ENCODE results near the gene BRCC3.

The BRCC3 gene

GRCh38 chrX:155070975-155071693 lies at the start of gene BRCC3, which contains the start of the genes CMC4 and MTCP1:
Gene BRCC3, plus strand, starts transcription at chrX:155071508. Its CDS starts 20 bp downstream, at chrX:155071528.
Gene CMC4, minus strand, starts transcription at chrX:155071136. Its CDS starts 7,113 bp downstream, at chrX:155064023.
Gene MTCP1, minus strand, starts transcription at chrX:155071136. Its CDS starts 5,126 bp downstream, at chrX:155066010.
- DNase-seq (ENCODE audit: low spot score): peak; percentile 70

DNA sequence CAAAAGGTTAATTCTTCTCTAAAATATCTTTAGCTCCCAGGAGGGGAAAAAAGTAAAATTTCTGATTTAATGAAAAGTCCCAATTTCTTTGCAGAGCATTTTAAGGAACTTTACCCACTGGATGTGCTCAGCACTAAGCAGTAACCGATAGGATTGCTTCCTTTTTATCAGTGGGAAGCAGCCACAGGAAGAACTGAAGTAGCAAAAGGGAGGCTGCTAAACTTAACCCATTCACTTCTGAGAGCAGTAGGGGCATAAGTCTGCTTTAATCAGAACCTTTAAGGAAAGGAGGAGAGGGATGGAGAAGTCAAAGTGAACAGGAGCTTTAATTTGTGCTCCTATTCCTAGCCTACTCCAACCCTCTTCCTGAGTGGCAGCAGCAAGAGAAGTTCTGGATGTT lies 48.7 kb upstream of the BRCC3 start, which contains the start of gene F8:
Gene F8 (minus strand): TSS at position 139 of the 400 bp plus-strand sequence. CDS start 171 bp downstream, outside the sequence.
- no peak for DNase-seq (ENCODE audit: low spot score)

- no peak for DNase-seq (ENCODE audit: low spot score)
These were observed 47.1 kb upstream of the BRCC3 start for GRCh38 chrX:155023907-155024833.

DNA sequence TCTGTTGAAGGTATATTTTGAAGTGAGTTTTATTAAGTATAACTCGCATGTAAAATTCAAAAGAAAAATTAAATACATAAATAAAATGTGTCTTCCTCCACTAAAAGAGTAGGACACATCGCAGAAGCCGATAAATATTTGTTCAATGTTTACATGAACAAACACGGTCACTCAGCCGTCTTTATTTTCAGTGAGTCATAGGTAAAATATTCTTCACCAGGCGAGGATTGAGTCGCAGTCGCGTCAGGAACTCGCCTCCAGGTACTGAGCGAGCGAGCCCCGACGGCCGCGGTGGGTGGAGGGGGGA lies 44.9 kb upstream of the BRCC3 start:
- DNase-seq (ENCODE audit: low spot score): no peak

- peak; percentile 75 for DNase-seq (ENCODE audit: low spot score)
These were observed 44.4 kb upstream of the BRCC3 start, which contains the start of gene FUNDC2 for GRCh38 chrX:155026727-155027508. Gene FUNDC2, plus strand, starts transcription at chrX:155026844. Its CDS starts 95 bp downstream, at chrX:155026939.

DNA sequence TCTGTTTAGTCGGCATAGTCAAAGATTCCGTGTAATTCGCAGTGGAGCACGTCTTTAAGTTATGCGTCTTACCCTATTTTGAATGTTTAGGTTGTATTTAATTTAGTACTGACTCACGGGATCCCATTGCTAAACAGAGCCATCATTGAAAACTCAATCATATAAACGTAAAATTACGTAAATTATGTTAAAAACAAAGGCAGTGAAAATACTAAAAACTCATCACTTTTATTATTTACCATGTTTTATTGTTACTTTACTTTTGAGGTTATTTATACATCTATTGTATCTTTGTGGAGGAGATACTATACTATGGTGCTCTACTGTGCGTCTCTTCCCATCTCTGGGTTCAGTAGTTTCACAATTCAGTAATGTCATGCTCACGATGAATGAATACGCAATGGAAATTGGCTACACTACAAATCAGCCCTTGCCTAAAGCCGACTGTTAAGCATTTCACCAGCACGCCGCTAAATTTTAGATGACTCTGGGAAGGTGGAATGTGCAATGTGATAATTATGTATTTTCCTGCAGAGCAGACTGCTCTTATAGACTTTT lies 43.7 kb upstream of the BRCC3 start:
- DNase-seq (ENCODE audit: low spot score): no peak

- no peak for DNase-seq (ENCODE audit: low spot score)
These were observed 43.2 kb upstream of the BRCC3 start for GRCh38 chrX:155028129-155028528.

DNA sequence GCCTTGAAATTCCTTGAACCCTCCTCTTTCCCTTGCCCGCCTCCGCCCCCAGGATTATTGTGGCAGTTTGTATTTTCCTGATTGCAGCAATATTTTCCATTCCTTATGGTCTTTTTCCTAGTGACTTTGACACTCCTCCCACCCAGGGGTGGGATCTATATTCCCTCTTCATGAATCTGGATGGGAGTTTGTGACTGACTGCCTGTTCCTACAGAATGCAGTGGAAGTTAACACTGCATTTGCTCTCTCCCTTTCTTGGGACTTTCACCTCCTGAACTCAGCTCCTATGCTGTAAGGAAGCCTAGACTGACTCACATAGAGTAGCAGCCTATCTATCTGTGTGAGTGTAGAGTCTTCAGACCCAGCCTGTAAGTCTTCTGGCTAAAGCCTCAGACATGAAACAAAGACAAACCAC lies 42.4 kb upstream of the BRCC3 start:
- no peak for DNase-seq (ENCODE audit: low spot score)

DNA sequence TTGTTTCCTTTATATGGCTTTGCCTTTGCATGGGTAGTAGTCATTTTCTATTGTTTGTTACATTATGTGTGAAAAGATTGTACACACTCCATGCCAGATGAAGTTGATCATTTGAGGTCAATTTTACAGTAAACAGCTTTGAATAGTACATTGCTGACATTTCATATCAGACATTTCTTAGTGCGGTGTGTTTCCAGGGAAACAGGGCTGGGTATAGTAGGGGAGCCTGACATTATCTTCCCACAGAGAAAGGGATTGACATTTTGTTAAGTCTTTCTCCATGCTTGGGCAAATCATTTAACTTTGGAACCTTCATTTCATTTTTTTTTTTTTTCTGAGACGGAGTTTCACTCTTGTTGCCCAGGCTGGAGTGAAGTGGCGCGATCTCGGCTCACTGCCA lies 39.7 kb upstream of the BRCC3 start:
- no peak for DNase-seq (ENCODE audit: low spot score)

GRCh38 chrX:155035688-155036087 lies 35.6 kb upstream of the BRCC3 start:
- no peak for DNase-seq (ENCODE audit: low spot score)

GRCh38 chrX:155046129-155046810 lies 25.0 kb upstream of the BRCC3 start:
- no peak for DNase-seq (ENCODE audit: low spot score)

GRCh38 chrX:155046811-155047528 lies 24.3 kb upstream of the BRCC3 start:
- DNase-seq (ENCODE audit: low spot score): no peak

- peak; percentile 21 for DNase-seq (ENCODE audit: low spot score)
These were observed 22.2 kb upstream of the BRCC3 start for GRCh38 chrX:155048977-155049619.

DNA sequence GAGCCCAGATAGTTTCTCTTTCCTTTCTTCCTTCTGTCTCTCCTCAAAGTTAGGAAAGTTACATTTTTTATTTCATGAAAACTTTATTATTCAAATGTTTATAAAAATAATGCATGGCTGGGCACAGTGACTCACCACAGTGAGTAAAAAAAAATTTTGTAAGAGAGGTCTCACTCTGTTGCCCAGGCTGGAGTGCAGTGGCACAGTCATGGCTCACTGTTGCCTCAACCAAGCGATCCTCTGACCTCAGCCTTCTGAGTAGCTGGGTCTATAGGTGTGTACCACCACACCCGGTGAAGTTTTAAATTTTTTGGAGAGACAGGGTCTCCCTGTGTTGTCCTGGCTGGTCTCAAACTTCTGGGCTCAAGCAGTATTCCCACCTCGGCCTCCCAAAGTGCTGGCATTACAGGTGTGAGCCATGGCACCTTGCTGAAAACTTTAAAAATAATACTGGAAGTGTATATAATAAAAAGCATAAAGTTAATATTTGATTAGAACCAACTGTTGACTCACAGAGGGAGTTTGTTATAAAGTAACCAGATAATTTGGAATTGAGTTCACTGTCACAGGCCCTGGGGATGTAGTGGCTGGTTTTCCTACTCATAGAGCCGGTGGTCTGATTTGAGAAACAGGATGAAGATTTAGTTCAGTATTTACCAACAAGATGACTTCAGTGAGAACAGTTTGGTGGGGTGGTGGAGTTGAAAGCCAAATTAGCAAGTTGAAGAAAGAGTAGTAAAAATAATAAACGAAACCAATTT lies 18.4 kb upstream of the BRCC3 start:
- no peak for DNase-seq (ENCODE audit: low spot score)

DNA sequence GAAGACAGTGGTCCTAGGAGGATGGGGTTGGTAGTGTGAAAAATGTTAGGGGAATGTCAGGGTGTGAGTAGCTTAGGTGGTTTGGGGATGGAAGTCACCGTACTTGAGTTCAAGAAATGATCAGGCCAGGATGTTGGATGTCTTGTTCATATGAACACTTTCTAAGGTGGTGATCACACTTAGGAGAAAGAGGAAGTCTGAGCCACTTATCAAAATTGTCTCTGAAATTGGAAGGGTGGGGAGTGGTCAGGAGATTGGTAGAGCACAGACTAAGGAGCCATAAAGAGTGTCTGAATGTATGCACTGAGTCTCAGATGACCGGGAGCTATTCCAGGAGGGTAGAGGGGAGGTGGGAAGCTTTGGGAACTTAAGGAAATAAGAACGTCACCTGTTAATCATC lies 17.7 kb upstream of the BRCC3 start:
- no peak for DNase-seq (ENCODE audit: low spot score)

DNA sequence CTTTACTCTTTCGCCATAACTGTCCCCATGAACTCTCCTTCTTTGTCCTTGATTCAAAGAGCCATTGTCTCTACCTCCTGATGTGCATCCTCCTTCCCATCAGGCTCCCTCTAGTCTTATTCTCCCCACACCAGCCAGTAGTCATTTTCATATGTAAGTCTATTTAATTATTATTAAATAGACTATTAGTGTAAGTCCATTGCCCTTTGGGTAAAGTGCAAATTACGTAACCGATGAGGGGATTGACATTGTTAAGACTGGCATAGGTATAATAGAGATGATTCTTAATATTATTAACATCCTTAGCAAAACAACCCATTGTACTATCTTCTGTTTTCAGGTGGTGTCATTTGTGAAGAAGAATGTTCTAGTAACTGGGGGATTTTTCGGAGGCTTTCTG lies 17.1 kb upstream of the BRCC3 start:
- DNase-seq (ENCODE audit: low spot score): no peak

GRCh38 chrX:155055494-155055893 lies 15.8 kb upstream of the BRCC3 start:
- no peak for DNase-seq (ENCODE audit: low spot score)

DNA sequence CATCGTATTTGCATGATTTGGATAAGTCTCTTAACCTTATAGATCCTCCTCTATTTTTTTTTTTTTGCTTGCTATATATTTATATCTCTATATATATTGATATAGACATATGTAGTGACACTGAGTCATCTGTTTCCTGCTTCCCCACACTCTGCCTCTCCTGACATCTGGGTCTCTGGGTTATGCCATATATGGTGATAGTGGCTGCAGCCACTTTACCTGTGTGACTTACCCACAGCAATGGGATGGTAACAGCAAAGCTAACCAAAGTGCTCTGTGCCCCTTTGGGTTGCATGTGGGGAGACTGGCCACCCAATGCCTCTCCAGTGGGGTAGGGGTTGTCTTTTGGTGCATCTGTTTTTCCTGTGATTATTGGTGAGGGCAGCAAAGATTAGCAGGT lies 14.8 kb upstream of the BRCC3 start:
- no peak for DNase-seq (ENCODE audit: low spot score)
